HL-60 (cell line): ENCODE data around the gene CACNA1C.

Experiments
- CTCF ChIP-seq: IDR thresholded peaks from one replicate; pipeline ENCODE4 v1.5.1; 2011; ENCODE audit warnings: low read length, control low read depth, inconsistent platforms; ENCODE audit not compliant: insufficient read depth
- GABPA ChIP-seq: IDR thresholded peaks from 2 replicates; pipeline ENCODE4 v1.6.1; 2012; ENCODE audit warnings: low read depth
- POLR2AphosphoS5 ChIP-seq: IDR thresholded peaks from 2 replicates; pipeline ENCODE4 v1.6.1; 2012; ENCODE audit warnings: low read depth
- REST ChIP-seq: IDR thresholded peaks from 2 replicates; pipeline ENCODE4 v1.6.1; 2012; ENCODE audit warnings: low read depth; ENCODE audit not compliant: insufficient replicate concordance
- SPI1 ChIP-seq: IDR thresholded peaks from 2 replicates; pipeline ENCODE4 v1.6.1; 2012; ENCODE audit warnings: low read depth, mild to moderate bottlenecking, borderline replicate concordance

- no peak for TF ChIP-seq CTCF
- TF ChIP-seq POLR2AphosphoS5: no peak
- TF ChIP-seq REST: no peak
- TF ChIP-seq GABPA: no peak
- no peak for TF ChIP-seq SPI1
Measured at GRCh38 chr12:2719392-2719791, 666.6 kb downstream of the CACNA1C start.
